EH (cell line): ENCODE results near the gene TRIM44.
A peak's percentile ranks its signal among the peaks of the same experiment; 100 is the strongest.
"Not testable (repeated sequence)": the region's sequence is repeated elsewhere in the genome, so short reads cannot be mapped to it uniquely, and the experiment has no call there.

Experiments used
- DNase-seq: peaks from one replicate; pipeline ENCODE4 v3.0.0-alpha.2; 2015; ENCODE audit warnings: low read depth

The TRIM44 gene

GRCh38 chr11:35815556-35816315 is 153.2 kb downstream of the TRIM44 start:
- peak; percentile 38 for DNase-seq

GRCh38 chr11:35820614-35821013 is 158.0 kb downstream of the TRIM44 start:
- DNase-seq = no peak

GRCh38 chr11:35822815-35823495 is 160.4 kb downstream of the TRIM44 start:
- peak; percentile 29 for DNase-seq

- no peak for DNase-seq
Observed at GRCh38 chr11:35823742-35824298, 161.2 kb downstream of the TRIM44 start.

DNA sequence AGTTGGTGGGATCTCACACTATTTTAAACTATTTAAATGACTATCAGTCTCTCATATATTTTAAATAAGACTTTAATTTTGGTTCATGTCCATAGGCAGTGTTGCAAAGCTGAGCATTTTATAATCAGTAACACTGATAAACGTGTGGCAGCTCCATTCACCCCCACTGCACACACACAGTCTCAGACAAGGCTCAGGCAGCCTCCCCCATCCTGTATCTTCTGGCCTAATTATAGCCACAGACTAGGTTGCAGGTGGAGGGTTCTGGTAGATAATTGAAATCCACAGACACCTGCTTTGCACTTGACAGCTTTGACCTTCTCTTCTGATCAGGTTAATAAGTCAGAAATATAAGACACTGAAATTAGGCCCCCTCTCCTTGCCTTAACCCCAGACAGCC is 162.8 kb downstream of the TRIM44 start:
- DNase-seq = no peak

DNA sequence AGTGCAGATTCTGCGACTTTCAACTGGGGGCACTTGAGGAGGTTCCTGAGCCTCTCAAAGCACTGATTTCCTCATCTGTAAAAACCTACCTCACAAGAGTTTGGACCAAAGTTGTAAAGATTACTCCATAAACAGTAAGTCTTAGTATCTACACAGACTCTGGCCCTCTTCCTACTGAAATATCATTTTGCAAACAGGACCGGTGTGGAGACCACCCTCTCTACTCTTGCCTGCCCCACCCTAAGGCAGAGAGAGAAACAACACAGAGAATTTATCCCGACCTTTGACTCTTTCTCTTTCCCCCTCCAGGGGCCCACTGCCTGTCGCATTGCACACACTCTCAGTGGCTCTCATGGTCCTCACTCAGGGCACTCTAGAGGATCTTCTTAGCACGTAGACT is 163.4 kb downstream of the TRIM44 start:
- no peak for DNase-seq

- no peak for DNase-seq
Observed at GRCh38 chr11:35826949-35827348, 164.4 kb downstream of the TRIM44 start.

DNA sequence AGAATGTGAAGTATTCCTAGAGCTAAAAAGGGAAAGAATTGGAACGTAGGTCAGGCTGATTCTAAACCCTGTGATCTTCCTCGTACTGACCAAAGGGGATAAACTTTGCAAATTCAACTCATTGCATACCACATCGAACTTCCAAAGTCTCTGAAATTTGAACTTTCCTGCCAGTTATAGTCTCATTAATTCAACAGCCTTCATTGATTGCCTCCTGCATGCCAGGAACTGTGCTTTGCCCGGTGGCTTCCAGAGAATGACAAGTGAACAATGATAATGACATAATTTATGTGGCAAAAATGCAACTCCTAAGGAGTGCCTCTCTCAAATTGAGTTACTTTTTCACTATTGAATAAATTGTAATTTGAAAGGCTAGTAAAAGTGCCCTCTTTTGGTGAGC is 173.6 kb downstream of the TRIM44 start:
- no peak for DNase-seq

GRCh38 chr11:35838071-35838470 is 175.5 kb downstream of the TRIM44 start:
- peak; percentile 46 for DNase-seq

DNA sequence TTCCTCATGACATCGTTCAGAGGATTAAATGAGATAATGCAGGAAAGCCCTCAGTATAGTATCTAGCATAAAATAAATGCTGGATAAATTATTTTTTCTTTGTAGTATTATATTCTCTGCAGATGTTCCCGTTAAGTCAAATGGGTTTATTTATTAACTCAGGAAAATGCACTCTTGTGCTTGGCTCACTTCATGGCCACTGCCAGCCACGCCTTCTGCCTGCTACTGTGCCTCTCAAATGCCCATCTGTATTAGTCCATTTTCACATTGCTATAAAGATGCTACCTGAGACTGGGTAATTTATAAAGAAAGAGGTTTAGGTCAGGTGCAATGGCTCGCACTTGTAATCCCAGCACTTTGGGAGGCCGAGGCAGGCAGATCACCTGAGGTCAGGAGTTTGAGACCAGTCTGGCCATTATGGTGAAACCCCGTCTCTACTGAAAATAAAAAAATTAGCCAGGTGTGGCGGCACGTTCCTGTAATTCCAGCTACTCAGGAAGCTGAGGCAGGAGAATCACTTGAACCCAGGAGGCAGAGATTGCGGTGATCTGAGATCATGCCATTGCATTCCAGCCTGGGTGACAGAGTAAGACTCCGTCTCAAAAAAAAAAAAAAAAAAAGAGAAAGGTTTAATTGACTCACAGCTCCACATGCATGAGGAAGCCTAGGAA is 176.3 kb downstream of the TRIM44 start:
- DNase-seq = not testable (repeated sequence)

- no peak for DNase-seq
Observed at GRCh38 chr11:35839368-35840161, 177.0 kb downstream of the TRIM44 start.

- DNase-seq = no peak
Observed at GRCh38 chr11:35841733-35842132, 179.2 kb downstream of the TRIM44 start.

DNA sequence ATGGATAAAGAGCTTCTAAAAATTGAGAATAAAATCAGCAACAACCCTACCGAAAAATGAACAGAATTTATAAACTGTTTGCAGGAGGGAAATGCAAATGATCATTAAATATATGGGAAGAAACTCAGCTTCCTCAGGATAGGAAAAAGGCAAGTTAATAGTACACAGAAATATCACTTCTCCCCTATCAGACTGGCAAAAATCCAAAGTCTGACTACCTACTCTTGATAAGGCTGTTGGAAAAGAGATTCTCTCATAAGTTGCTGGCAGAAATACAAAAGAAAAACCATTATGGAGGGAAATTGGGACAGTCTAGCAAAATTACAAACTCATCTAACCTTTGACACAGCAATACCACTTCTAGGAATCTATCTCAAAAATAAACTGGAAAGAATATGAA is 180.4 kb downstream of the TRIM44 start:
- DNase-seq = no peak

DNA sequence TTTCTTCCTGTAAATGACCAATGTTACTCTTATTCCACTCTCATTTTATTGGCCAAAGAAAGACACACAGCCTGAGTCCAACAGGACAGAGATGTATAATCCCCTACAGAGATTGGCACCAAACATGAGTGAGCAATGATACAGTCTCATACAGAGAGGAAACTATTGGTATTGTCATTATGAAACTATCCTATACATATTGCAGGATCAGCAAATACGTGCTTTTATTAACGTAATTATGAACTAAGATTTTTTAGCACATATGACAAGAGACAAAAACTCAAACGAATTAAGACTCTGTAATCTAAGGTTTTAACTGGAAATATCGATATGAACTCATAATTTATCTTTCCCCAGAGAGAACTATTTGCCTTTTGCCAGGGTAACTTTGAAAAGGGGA is 182.0 kb downstream of the TRIM44 start:
- DNase-seq = no peak

DNA sequence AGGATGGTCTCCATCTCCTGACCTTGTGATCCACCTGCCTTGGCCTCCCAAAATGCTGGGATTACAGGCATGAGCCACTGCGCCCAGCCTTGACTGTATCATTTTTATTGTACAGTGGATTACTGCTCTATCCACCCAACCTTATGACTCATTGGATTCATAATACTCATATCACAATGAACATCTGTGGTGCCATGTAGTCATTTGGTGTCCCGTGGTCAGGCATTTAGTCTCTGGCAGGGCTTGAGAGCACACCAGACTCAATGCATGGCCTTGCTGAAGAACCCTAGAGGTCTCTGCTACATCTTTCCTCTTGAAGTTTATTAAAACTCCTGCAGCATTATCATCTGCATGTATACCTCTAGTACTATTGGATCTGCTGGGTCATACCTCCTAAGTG is 183.3 kb downstream of the TRIM44 start:
- DNase-seq = no peak

- no peak for DNase-seq
Observed at GRCh38 chr11:35846874-35847273, 184.3 kb downstream of the TRIM44 start.

- DNase-seq = no peak
Observed at GRCh38 chr11:35847473-35847872, 184.9 kb downstream of the TRIM44 start.

DNA sequence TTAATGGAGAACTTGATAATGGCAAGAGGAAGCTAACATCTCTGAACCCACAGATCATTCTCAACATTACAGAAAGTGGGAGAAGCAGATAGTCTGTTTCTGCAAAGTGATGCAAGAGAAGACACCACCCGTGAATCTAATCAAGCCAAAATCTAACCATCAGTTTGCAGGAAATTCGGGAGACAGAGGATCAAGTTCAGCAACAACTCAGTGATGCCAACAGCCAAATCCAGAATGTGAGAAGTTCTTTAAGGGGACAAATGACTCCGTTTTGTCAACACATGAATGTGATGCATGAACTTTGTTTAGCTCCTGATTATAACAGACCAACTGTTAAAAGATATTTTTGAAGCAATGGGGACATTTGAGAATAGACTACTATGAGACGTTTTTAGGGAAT is 186.0 kb downstream of the TRIM44 start:
- DNase-seq = no peak

DNA sequence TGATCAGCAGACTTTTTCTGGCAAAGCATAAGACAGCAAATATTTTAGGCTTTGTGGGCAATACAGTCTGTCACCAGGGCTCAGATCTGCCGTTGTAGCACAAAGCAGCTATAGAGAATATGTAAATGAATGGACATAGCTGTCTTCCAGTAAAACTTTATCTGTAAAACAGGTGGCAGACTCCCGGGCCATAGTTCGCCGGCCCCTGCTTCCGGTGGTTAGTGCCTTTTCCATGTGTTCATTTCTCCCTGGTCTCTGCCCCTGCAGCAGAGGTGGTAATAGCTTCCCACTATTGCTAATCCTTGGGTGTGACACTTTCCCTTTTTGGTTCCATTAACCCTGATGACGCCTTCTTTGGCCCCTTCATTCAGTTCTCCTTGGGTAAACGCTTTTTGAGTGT is 187.6 kb downstream of the TRIM44 start:
- no peak for DNase-seq

DNA sequence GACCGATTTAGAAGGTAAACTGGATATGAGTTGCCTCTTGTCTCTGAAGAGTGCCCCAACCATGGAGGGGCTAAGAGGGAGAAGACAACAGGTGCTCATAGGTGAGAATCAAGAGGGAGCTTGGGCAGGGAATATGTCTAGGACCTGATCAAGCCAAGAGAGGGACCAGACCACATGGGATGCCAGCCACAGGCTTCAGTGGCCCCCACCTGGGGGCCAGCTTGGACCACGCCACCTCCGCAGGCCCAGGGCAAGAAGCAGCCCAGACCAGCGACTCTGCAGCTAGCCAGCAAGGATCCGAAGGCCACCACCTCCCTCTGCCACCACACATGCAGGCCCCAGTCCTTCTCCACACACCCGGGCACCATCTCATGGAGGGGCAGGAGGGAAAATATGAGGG is 188.8 kb downstream of the TRIM44 start:
- DNase-seq = no peak

- DNase-seq = no peak
Observed at GRCh38 chr11:35852056-35852455, 189.5 kb downstream of the TRIM44 start.

GRCh38 chr11:35853971-35854370 is 191.4 kb downstream of the TRIM44 start:
- no peak for DNase-seq
